ENCODE measurements around the gene RASGEF1B. TPM values are rescaled to one million over a fixed set of nuclear protein-coding genes. Genes with fewer than 3 reads are reported as not detected.

The RASGEF1B gene
- total RNA-seq, 1 experiment from 2014 or later: 7.5 TPM

DNA sequence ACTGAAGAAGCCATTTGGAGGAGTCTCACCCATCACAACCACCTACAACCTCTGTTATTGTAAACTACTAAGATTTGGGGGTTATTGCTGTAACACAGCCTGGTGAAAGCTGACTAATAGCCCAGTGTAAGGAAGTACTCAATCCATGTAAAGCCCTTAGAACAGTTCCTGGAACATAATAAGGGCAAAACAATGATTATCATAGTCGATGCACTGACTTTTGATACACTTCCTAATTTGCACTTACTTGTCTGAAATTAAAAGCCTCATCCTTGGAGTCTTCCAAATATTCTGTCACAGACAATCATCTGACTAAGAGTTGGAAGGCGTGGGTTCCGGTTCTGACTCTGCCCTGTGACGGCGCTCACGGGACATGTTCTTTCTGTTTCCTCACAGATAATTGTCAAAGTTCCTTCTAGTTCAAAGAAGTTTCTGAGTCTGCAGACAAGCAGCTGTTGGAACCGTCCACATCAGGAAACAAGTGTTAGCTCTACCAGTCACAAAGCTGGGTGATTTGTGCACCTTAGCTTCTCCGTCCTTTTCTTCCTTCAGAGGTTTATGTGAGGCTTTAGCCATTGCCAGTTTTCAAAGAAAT lies 33.4 kb upstream of the RASGEF1B start:
- H2BK15ac ChIP-seq (ENCODE audit: low read depth, low read length): no peak overlapping the region
- H3K4me1 ChIP-seq (ENCODE audit: insufficient read depth, low read length): 0 out of 2 replicates have a peak, but pooled peaks cover 3% of the 10 kb centered on the region
- peaks cover 4 to 10% of the 10 kb centered on the region in 2 experiments for H3K4me1 Mint-ChIP-seq
- H3K14ac ChIP-seq (ENCODE audit: insufficient read depth, low read length): no peak overlapping the region
- H2AK5ac ChIP-seq (ENCODE audit: insufficient read length, low read length): no peak overlapping the region
- no peaks in the 10 kb centered on the region for H3K27me3 Mint-ChIP-seq (ENCODE audit: low read depth)
- H3K9ac ChIP-seq (ENCODE audit: extremely low read depth, insufficient read length, low read length): no peak overlapping the region
- no peaks in the 10 kb centered on the region for H3K23me2 ChIP-seq (ENCODE audit: insufficient read length, low read depth, low read length, poor library complexity, severe bottlenecking)
- H4K20me1 ChIP-seq (ENCODE audit: control insufficient read depth, insufficient read depth, insufficient read length): no peaks in the 10 kb centered on the region
- H2BK5ac ChIP-seq (ENCODE audit: insufficient read length, low read length): no peak overlapping the region
- no peak overlapping the region for H3K4me2 ChIP-seq (ENCODE audit: insufficient read depth, insufficient read length, low read length)
- H3T11ph ChIP-seq (ENCODE audit: low read length): no peak overlapping the region
- no peak overlapping the region for H4K5ac ChIP-seq (ENCODE audit: insufficient read length, low read depth, low read length)
- no peak for DNase-seq
- H2BK12ac ChIP-seq (ENCODE audit: insufficient read length, low read depth, low read length): no peak overlapping the region
- no peak overlapping the region for H3K27ac ChIP-seq (ENCODE audit: insufficient read length, low read depth, low read length)
- no peaks in the 10 kb centered on the region for H3K79me2 ChIP-seq (ENCODE audit: insufficient read depth, low read length)
- H2BK20ac ChIP-seq (ENCODE audit: low read depth, low read length, poor library complexity, severe bottlenecking): no peak overlapping the region
- no peaks in the 10 kb centered on the region for H3K27me3 ChIP-seq (ENCODE audit: insufficient read depth, low read length)
- H3K27ac Mint-ChIP-seq: no peak overlapping the region
- no peak overlapping the region for H2AFZ ChIP-seq (ENCODE audit: low read length)
- H4K8ac ChIP-seq (replicated peaks; ENCODE audit: insufficient read length, low read depth, low read length): no peak overlapping the region
- H3K9me3 Mint-ChIP-seq: no peaks in the 10 kb centered on the region
- H3K79me1 ChIP-seq (ENCODE audit: insufficient read depth, low read depth, low read length, poor library complexity, severe bottlenecking): no peaks in the 10 kb centered on the region
- WGBS (ENCODE audit: extremely low coverage, insufficient read length, low lambda C conversion rate): no CpG with 5 or more reads among the region's 8 CpGs
- H3K56ac ChIP-seq (ENCODE audit: insufficient read length, low read depth, low read length): no peak overlapping the region
- H3K4ac ChIP-seq (ENCODE audit: low read depth, low read length): no peak overlapping the region
- H3K4me3 Mint-ChIP-seq: no peak overlapping the region
- TF ChIP-seq, protein P1, sequence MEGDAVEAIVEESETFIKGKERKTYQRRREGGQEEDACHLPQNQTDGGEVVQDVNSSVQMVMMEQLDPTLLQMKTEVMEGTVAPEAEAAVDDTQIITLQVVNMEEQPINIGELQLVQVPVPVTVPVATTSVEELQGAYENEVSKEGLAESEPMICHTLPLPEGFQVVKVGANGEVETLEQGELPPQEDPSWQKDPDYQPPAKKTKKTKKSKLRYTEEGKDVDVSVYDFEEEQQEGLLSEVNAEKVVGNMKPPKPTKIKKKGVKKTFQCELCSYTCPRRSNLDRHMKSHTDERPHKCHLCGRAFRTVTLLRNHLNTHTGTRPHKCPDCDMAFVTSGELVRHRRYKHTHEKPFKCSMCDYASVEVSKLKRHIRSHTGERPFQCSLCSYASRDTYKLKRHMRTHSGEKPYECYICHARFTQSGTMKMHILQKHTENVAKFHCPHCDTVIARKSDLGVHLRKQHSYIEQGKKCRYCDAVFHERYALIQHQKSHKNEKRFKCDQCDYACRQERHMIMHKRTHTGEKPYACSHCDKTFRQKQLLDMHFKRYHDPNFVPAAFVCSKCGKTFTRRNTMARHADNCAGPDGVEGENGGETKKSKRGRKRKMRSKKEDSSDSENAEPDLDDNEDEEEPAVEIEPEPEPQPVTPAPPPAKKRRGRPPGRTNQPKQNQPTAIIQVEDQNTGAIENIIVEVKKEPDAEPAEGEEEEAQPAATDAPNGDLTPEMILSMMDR (conservative IDR thresholded peaks at IDR 0.05): no peak
- no peak overlapping the region for H3K23ac ChIP-seq (ENCODE audit: insufficient read length, low read depth, low read length)
- no peak overlapping the region for H2BK120ac ChIP-seq (ENCODE audit: low read depth, low read length, poor library complexity, severe bottlenecking)
- H3K18ac ChIP-seq (ENCODE audit: insufficient read length, low read depth, low read length): no peak overlapping the region
- no peaks in the 10 kb centered on the region for H3K9me3 ChIP-seq (ENCODE audit: control insufficient read depth, low read depth, low read length)
- no peaks in the 10 kb centered on the region for H3K36me3 Mint-ChIP-seq (ENCODE audit: insufficient read depth in 1 of 3, low read depth in 3 of 3)
- H4K91ac ChIP-seq (ENCODE audit: insufficient read length, low read depth, low read length): no peak overlapping the region

Measured in H9 (cell line).